ENCODE measurements around the gene SEPHS2. TPM values are rescaled to one million over a fixed set of nuclear protein-coding genes. Genes with fewer than 3 reads are reported as not detected.
A peak's percentile ranks its signal among the peaks of the same experiment; 100 is the strongest.

Gene SEPHS2
- total RNA-seq, 1 experiment from 2014 or later, result 8.4 TPM

DNA sequence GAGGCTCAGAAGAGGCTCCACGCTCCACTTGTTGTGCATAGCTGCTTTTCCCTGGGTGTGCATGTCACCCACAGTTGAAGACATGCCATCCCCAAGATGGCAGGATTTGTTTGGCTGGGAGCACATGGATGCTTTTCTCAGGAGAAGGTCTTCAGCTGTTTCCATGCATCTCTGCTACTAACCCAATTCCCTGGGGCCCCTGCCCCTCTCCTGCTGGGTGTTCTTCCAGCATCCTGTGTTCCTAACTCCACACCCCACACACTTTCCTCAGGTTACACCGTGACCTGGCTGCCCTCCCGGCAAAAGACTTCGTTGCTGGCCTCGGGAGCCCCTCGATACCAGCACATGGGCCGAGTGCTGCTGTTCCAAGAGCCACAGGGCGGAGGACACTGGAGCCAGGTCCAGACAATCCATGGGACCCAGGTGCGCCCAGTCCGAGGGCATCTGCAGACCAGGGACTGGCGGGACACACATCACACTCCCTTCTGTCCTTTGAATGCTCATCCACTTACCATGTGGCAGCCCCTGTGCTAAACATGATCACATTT is 48.3 kb upstream of the SEPHS2 start:
- no peaks in the 10 kb centered on the region for H3F3A ChIP-seq (ENCODE audit: low read length, unreplicated experiment)
- H3K4me2 ChIP-seq (ENCODE audit: low read length), result no peak overlapping the region
- ChIA-PET POLR2A (ENCODE audit: unreplicated experiment) (no interaction called here), CTCF (no interaction called here)
- no peaks in the 10 kb centered on the region for H3K27me3 ChIP-seq (ENCODE audit: low read length)
- BruUV-seq (replicated peaks), result no TSS peak
- H3K79me2 ChIP-seq (ENCODE audit: low read length), result no peaks in the 10 kb centered on the region
- intact Hi-C loops (cut with micrococcal nuclease), result no loop called here
- no peaks in the 10 kb centered on the region for H3K36me3 ChIP-seq (ENCODE audit: low read depth, low read length)
- DNase-seq, result no peak
- no peak overlapping the region for H3K4me3 ChIP-seq (ENCODE audit: low read length)
- no peak for ATAC-seq
- no peak overlapping the region for H2AFZ ChIP-seq (ENCODE audit: low read length)
- no peak overlapping the region for H3K9ac ChIP-seq (ENCODE audit: low read length)
- no peak overlapping the region for H3K27ac ChIP-seq (ENCODE audit: low read length)
- no peaks in the 10 kb centered on the region for H4K20me1 ChIP-seq (ENCODE audit: low read length)
- TF ChIP-seq EZH2 (IDR thresholded peaks at IDR 0.05; ENCODE audit: low read length, unreplicated experiment), result no peak
- TF ChIP-seq, protein P1, sequence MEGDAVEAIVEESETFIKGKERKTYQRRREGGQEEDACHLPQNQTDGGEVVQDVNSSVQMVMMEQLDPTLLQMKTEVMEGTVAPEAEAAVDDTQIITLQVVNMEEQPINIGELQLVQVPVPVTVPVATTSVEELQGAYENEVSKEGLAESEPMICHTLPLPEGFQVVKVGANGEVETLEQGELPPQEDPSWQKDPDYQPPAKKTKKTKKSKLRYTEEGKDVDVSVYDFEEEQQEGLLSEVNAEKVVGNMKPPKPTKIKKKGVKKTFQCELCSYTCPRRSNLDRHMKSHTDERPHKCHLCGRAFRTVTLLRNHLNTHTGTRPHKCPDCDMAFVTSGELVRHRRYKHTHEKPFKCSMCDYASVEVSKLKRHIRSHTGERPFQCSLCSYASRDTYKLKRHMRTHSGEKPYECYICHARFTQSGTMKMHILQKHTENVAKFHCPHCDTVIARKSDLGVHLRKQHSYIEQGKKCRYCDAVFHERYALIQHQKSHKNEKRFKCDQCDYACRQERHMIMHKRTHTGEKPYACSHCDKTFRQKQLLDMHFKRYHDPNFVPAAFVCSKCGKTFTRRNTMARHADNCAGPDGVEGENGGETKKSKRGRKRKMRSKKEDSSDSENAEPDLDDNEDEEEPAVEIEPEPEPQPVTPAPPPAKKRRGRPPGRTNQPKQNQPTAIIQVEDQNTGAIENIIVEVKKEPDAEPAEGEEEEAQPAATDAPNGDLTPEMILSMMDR (conservative IDR thresholded peaks at IDR 0.05; ENCODE audit: low read depth, low read length), result no peak
- TF ChIP-seq EZH2phosphoT487 (IDR thresholded peaks at IDR 0.05; ENCODE audit: borderline replicate concordance, low read length), result no peak
- peaks cover 6% of the 10 kb centered on the region for H3K4me1 ChIP-seq (ENCODE audit: insufficient read depth, low read length)
- H3K9me3 ChIP-seq (ENCODE audit: low read length), result no peaks in the 10 kb centered on the region
- H3K9me2 ChIP-seq (replicated peaks; ENCODE audit: low read length), result no peaks in the 10 kb centered on the region

DNA sequence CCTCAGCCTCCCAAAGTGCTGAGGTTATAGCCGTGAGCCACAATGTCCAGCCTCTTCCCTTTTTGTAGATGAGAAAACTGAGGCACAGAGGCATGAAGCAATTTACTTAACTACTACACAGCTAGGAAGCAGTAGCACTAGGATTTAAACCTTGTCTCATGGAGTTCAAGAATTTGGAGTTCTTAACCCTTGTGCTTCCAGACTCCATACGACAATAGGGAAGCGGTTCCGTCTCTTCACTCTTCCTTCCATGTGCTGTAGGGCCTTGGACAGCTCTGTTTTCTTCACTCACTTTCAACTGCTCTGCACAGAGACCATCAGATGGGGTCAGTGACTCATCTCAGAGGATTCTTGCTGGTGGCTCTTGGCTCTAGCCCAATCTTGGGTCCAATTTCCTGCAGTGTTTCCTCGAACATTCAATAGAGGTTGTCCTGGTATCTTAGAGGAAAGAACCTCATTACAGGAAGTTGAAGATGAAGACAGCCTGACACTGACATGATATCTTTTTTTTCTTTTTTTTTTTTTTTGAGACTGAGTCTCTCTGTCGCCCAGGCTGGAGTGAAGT is 46.2 kb upstream of the SEPHS2 start:
- peak; percentile 79 for DNase-seq
- POLR2A ChIA-PET (ENCODE audit: unreplicated experiment), result no interaction called here

DNA sequence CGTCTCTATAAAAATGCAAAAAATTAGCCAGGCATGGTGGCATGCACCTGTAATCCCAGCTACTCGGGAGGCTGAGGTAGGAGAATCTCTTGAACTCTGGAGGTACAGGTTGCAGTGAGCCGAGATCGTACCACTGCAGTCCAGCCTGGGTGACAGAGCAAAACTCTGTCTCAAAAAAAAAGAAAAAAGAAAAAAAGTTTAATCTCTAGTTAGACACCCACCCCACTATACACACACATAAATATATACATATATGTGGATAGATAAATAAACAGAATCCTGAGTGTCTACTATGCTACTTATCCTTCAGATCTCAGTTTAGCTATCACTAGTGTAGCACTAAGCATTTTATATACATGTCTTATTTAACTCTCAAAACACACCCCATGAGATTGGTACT is 45.6 kb upstream of the SEPHS2 start:
- no peaks in the 10 kb centered on the region for H3K9me3 ChIP-seq (ENCODE audit: low read length)
- H3K9me2 ChIP-seq (replicated peaks; ENCODE audit: low read length), result no peaks in the 10 kb centered on the region
- no peaks in the 10 kb centered on the region for H3K27me3 ChIP-seq (ENCODE audit: low read length)
- no peak overlapping the region for H3K4me2 ChIP-seq (ENCODE audit: low read length)
- intact Hi-C loops (cut with micrococcal nuclease), result no loop called here
- no peaks in the 10 kb centered on the region for H4K20me1 ChIP-seq (ENCODE audit: low read length)
- no peaks in the 10 kb centered on the region for H3F3A ChIP-seq (ENCODE audit: low read length, unreplicated experiment)
- no peak overlapping the region for H3K27ac ChIP-seq (ENCODE audit: low read length)
- H3K79me2 ChIP-seq (ENCODE audit: low read length), result no peaks in the 10 kb centered on the region
- no TSS peak for BruUV-seq (replicated peaks)
- POLR2A ChIA-PET (ENCODE audit: unreplicated experiment), result no interaction called here
- CTCF ChIA-PET, result no interaction called here
- no peak overlapping the region for H3K4me3 ChIP-seq (ENCODE audit: low read length)
- peaks cover 6% of the 10 kb centered on the region for H3K4me1 ChIP-seq (ENCODE audit: insufficient read depth, low read length)
- no peak overlapping the region for H2AFZ ChIP-seq (ENCODE audit: low read length)
- H3K9ac ChIP-seq (ENCODE audit: low read length), result no peak overlapping the region
- H3K36me3 ChIP-seq (ENCODE audit: low read depth, low read length), result no peaks in the 10 kb centered on the region
- TF ChIP-seq EZH2phosphoT487 (IDR thresholded peaks at IDR 0.05; ENCODE audit: borderline replicate concordance, low read length), result no peak
- TF ChIP-seq, protein P1 (conservative IDR thresholded peaks at IDR 0.05; ENCODE audit: low read depth, low read length), result no peak
- TF ChIP-seq EZH2 (IDR thresholded peaks at IDR 0.05; ENCODE audit: low read length, unreplicated experiment), result no peak
- ATAC-seq, result no peak
- DNase-seq, result no peak

More for the DNA sequence above, 46.2 kb upstream of the SEPHS2 start:
- Histone ChIP-seq H3K4me2 (ENCODE audit: low read length) (0 out of 2 replicates have a peak overlapping the region, but pooled peaks have one; percentile 19), H3K27ac (ENCODE audit: low read length) (no peak overlapping the region), H3K27me3 (ENCODE audit: low read length) (no peaks in the 10 kb centered on the region), H3K79me2 (ENCODE audit: low read length) (no peaks in the 10 kb centered on the region), H3K36me3 (ENCODE audit: low read depth, low read length) (no peaks in the 10 kb centered on the region), H3K4me3 (ENCODE audit: low read length) (no peak overlapping the region), H3K9ac (ENCODE audit: low read length) (no peak overlapping the region), H3K9me3 (ENCODE audit: low read length) (no peaks in the 10 kb centered on the region), H3K9me2 (replicated peaks; ENCODE audit: low read length) (no peaks in the 10 kb centered on the region), H2AFZ (ENCODE audit: low read length) (no peak overlapping the region), H4K20me1 (ENCODE audit: low read length) (no peaks in the 10 kb centered on the region), H3K4me1 (ENCODE audit: insufficient read depth, low read length) (peaks cover 6% of the 10 kb centered on the region), H3F3A (ENCODE audit: low read length, unreplicated experiment) (no peaks in the 10 kb centered on the region)
- intact Hi-C loops (cut with micrococcal nuclease), result no loop called here
- CTCF ChIA-PET, result no interaction called here
- ATAC-seq, result peak; percentile 79
- BruUV-seq (replicated peaks), result no TSS peak
- TF ChIP-seq, protein P1 (conservative IDR thresholded peaks at IDR 0.05; ENCODE audit: low read depth, low read length), result no peak
- TF ChIP-seq EZH2 (IDR thresholded peaks at IDR 0.05; ENCODE audit: low read length, unreplicated experiment) (no peak), EZH2phosphoT487 (IDR thresholded peaks at IDR 0.05; ENCODE audit: borderline replicate concordance, low read length) (no peak)
